Colonic mucosa (tissue), 4 donors: Measurements from ENCODE around the gene CEP78. TPM values are rescaled to one million over a fixed set of nuclear protein-coding genes. Genes with fewer than 3 reads are reported as not detected.

Experiments used
- DNase-seq: peaks from one replicate; pipeline ENCODE4 v3.0.0-alpha.2; 2020
- H3K27ac ChIP-seq: fragments of 200-600 bp; one replicate; pipeline ENCODE4 v1.8.0; 2021
- H3K27me3 ChIP-seq: fragments of 200-600 bp; one replicate; pipeline ENCODE4 v1.8.0; 2021
- H3K36me3 ChIP-seq: fragments of 200-600 bp; one replicate; pipeline ENCODE4 v1.8.0; 2021
- H3K4me1 ChIP-seq: fragments of 200-600 bp; one replicate; pipeline ENCODE4 v1.8.0; 2021; ENCODE audit warnings: mild to moderate bottlenecking
- H3K4me3 ChIP-seq: fragments of 200-600 bp; one replicate; pipeline ENCODE4 v1.8.0; 2021
- H3K9ac ChIP-seq, 2 donors: one replicate each; pipeline ENCODE4 v1.7.0; 2013; ENCODE audit warnings: control low read depth in 2 of 2, low read depth in 2 of 2, low read length in 2 of 2
- H3K9me3 ChIP-seq: fragments of 200-600 bp; one replicate; pipeline ENCODE4 v1.8.0; 2021
- intact Hi-C: fragments of 100-400 bp; cut with DNase I; formaldehyde crosslinking; loops from one replicate; pipeline ENCODE4 v1.14.1; 2022
- total RNA-seq, 2 donors: library from RNA; stranded (reverse); fragmentation: NEBNext Ultra II Directional in 1 of 2; extraction: Animal tissue kit (Norgen Biotek cat#: 25700) in 1 of 2; gene quantifications; one replicate each; pipeline ENCODE4 v1.2.1, GENCODE V29; 2021
- TF ChIP-seq, protein P1 (sequence below): fragments of 200-600 bp; IDR thresholded peaks from one replicate; pipeline ENCODE4 v1.8.0; 2022; ENCODE audit warnings: antibody characterized with exemption, mild to moderate bottlenecking
- donor health status: healthy.
- donor health status: DM: no; HTN: no; CAD: no.
- donor health status: DM: no; HTN: no; CAD: no.

Gene CEP78
- total RNA-seq, 2 donors from 2014 or later = 10.6 to 42.5 TPM

DNA sequence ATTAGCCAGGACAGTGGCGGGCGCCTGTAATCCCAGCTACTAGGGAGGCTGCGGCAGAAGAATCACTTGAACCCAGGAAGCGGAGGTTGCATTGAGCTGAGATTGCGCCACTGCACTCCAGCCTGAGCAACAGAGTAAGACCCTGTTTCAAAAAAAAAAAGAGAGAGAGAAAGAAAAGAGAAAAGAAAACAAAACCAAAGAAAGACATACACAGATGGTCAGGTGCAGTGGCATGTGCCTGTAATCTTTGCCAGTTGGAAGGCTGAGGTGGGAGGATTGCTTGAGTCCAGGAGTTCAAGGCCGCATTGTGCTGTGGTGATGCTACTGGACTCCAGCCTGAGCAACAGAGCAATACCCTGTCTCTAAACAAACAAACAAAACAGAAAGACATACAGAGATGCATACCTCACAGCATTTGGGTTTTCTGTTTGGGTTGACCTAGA is 51.1 kb downstream of the CEP78 start:
- no peaks in the 10 kb centered on the region for H3K9me3 ChIP-seq
- H3K27ac ChIP-seq = no peak overlapping the region
- no peak for DNase-seq
- no peaks in the 10 kb centered on the region for H3K27me3 ChIP-seq
- H3K36me3 ChIP-seq = no peaks in the 10 kb centered on the region
- no peaks in the 10 kb centered on the region for H3K4me1 ChIP-seq
- intact Hi-C loops = no loop called here
- H3K9ac ChIP-seq = no peak overlapping the region
- no peak overlapping the region for H3K4me3 ChIP-seq
- TF ChIP-seq, protein P1, sequence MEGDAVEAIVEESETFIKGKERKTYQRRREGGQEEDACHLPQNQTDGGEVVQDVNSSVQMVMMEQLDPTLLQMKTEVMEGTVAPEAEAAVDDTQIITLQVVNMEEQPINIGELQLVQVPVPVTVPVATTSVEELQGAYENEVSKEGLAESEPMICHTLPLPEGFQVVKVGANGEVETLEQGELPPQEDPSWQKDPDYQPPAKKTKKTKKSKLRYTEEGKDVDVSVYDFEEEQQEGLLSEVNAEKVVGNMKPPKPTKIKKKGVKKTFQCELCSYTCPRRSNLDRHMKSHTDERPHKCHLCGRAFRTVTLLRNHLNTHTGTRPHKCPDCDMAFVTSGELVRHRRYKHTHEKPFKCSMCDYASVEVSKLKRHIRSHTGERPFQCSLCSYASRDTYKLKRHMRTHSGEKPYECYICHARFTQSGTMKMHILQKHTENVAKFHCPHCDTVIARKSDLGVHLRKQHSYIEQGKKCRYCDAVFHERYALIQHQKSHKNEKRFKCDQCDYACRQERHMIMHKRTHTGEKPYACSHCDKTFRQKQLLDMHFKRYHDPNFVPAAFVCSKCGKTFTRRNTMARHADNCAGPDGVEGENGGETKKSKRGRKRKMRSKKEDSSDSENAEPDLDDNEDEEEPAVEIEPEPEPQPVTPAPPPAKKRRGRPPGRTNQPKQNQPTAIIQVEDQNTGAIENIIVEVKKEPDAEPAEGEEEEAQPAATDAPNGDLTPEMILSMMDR = no peak

DNA sequence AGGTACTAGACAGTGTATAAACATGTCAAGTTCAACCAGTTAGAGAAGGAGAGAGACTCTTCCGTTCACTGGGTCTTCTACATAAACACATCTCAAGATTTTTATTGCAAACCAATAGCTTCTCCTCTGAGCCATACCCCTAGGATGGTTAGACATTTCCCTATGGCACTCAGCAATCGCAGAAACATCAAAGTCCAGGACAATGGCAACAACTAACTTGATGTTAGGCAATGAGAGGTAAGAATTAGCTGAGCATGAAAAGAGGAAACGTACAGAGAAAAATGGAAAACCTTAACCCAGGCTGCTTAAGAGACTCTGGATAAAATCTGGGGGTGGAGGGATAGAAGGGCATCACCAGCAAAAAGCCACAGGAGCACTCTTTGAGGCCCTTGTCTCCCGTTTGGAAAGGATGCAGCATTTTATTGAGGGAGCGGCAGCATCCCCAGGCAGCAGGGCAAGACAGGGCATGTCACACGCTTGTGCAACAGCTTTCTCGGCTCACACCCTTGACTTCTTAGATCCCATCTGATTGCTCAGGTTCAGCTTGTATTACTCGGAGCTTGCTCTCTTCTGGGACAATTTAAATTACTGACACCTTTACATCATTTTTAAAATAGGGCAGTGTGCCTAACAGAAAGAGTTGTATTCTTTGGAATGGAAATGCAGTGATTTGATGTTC is 52.5 kb downstream of the CEP78 start:
- Histone ChIP-seq H3K36me3 (no peaks in the 10 kb centered on the region), H3K9me3 (no peaks in the 10 kb centered on the region), H3K4me3 (no peak overlapping the region), H3K27ac (no peak overlapping the region), H3K4me1 (no peaks in the 10 kb centered on the region), H3K27me3 (no peaks in the 10 kb centered on the region), H3K9ac (no peak overlapping the region)
- DNase-seq = no peak
- TF ChIP-seq, protein P1 = no peak
- intact Hi-C loops = no loop called here

DNA sequence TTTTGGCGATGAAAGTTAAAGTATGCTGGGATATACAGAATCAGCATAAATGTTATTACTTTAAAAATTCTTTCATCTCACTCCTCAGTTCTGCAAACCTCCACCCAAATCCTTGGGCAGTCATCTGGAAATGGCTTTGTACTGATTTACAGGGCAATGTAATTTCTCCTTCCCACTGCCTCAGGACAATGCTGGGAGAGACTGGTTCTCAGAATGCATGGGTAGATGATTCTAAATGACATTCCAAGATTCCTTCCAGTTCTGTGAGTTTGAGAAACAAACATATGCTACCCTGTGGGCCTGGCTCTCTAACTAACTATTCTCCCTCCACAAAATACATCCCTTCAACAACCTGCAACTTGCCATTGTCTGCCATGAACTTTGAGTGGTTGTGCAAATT is 53.6 kb downstream of the CEP78 start:
- Histone ChIP-seq H3K9ac (no peak overlapping the region), H3K27ac (no peak overlapping the region), H3K4me1 (no peaks in the 10 kb centered on the region), H3K27me3 (no peaks in the 10 kb centered on the region), H3K9me3 (no peaks in the 10 kb centered on the region), H3K4me3 (no peak overlapping the region), H3K36me3 (no peaks in the 10 kb centered on the region)
- intact Hi-C loops = no loop called here
- DNase-seq = no peak
- TF ChIP-seq, protein P1 = no peak

GRCh38 chr9:78291240-78291925 is 55.5 kb downstream of the CEP78 start:
- Histone ChIP-seq H3K36me3 (no peaks in the 10 kb centered on the region), H3K4me3 (no peak overlapping the region), H3K27ac (no peak overlapping the region), H3K4me1 (peaks cover 6% of the 10 kb centered on the region), H3K9ac (no peak overlapping the region), H3K9me3 (no peaks in the 10 kb centered on the region), H3K27me3 (no peaks in the 10 kb centered on the region)
- intact Hi-C loops = no loop called here
- DNase-seq = no peak
- TF ChIP-seq, protein P1 = no peak

GRCh38 chr9:78292026-78292425 is 56.2 kb downstream of the CEP78 start:
- intact Hi-C loops = no loop called here
- Histone ChIP-seq H3K27me3 (no peaks in the 10 kb centered on the region), H3K27ac (no peak overlapping the region), H3K36me3 (no peaks in the 10 kb centered on the region), H3K9me3 (no peaks in the 10 kb centered on the region), H3K4me3 (no peak overlapping the region), H3K4me1 (peaks cover 7% of the 10 kb centered on the region), H3K9ac (no peak overlapping the region)
- DNase-seq = no peak
- TF ChIP-seq, protein P1 = no peak
